Ascending aorta (tissue), 2 donors: ENCODE results near the gene DMXL1. TPM values are rescaled to one million over a fixed set of nuclear protein-coding genes. Genes with fewer than 3 reads are reported as not detected.
"Not testable (repeated sequence)": the region's sequence is repeated elsewhere in the genome, so short reads cannot be mapped to it uniquely, and the experiment has no call there.

Experiments used
- DNase-seq, 2 donors: peaks; one replicate each; pipeline ENCODE4 v3.0.0-alpha.2; 2019; ENCODE audit warnings: low spot score in 2 of 2
- H3K27ac ChIP-seq, 2 donors: fragments of 200-600 bp; sonication (generic); one replicate each; pipeline ENCODE4 v1.5.1; 2016 to 2017; ENCODE audit warnings: mild to moderate bottlenecking in 1 of 2
- H3K27me3 ChIP-seq: fragments of 200-600 bp; sonication (generic); one replicate; pipeline ENCODE4 v1.5.1; 2017
- H3K36me3 ChIP-seq, 2 donors: fragments of 200-600 bp; sonication (generic); one replicate each; pipeline ENCODE4 v1.5.1; 2016
- H3K4me1 ChIP-seq, 2 donors: fragments of 200-600 bp; sonication (generic); one replicate each; pipeline ENCODE4 v1.5.1; 2016 to 2017; ENCODE audit warnings: mild to moderate bottlenecking in 1 of 2
- H3K4me3 ChIP-seq, 2 donors: fragments of 200-600 bp; sonication (generic); one replicate each; pipeline ENCODE4 v1.5.1; 2016 to 2017; ENCODE audit warnings: mild to moderate bottlenecking in 1 of 2
- H3K9me3 ChIP-seq, 2 donors: fragments of 200-600 bp; sonication (generic); one replicate each; pipeline ENCODE4 v1.5.1; 2016
- CTCF ChIP-seq, 3 experiments: fragments of 200-600 bp in 2 of 3; fragments of 450-650 bp in 1 of 3; sonication (generic) in 2 of 3; IDR thresholded peaks; one replicate each; pipeline ENCODE4 v1.5.1; 2016 to 2019; ENCODE audit warnings: antibody characterized with exemption in 3 of 3, mild to moderate bottlenecking in 1 of 3, moderate library complexity in 1 of 3
- intact Hi-C: fragments of 100-400 bp; cut with DNase I; formaldehyde crosslinking; loops from one replicate; pipeline ENCODE4 v1.15.1; 2023
- total RNA-seq: library from RNA; depleted of rRNA; stranded (reverse); fragments of >200 nt; gene quantifications from one replicate; pipeline ENCODE4 v1.1.0, GENCODE V29; 2016

The DMXL1 gene
- total RNA-seq, 1 donor from 2014 or later, result 136 TPM

- intact Hi-C loops, result no loop called here
These were observed 46.4 kb downstream of the DMXL1 start for GRCh38 chr5:119117237-119117636.

GRCh38 chr5:119118000-119118399 lies 47.1 kb downstream of the DMXL1 start:
- no peaks in the 10 kb centered on the region for H3K27me3 ChIP-seq
- H3K4me3 ChIP-seq, result no peak overlapping the region
- DNase-seq, result no peak
- no peak for TF ChIP-seq CTCF (IDR thresholded peaks at IDR 0.05)
- intact Hi-C loops, result no loop called here
- H3K36me3 ChIP-seq, result peaks cover 38 to 55% of the 10 kb centered on the region in 2 donors
- H3K27ac ChIP-seq, result no peak overlapping the region
- H3K9me3 ChIP-seq, result no peaks in the 10 kb centered on the region
- H3K4me1 ChIP-seq, result no peaks in the 10 kb centered on the region

More at GRCh38 chr5:119117237-119117636, 46.4 kb downstream of the DMXL1 start:
- no peak for TF ChIP-seq CTCF (IDR thresholded peaks at IDR 0.05)
- no peaks in the 10 kb centered on the region for H3K4me1 ChIP-seq
- H3K4me3 ChIP-seq, result no peak overlapping the region
- no peak for DNase-seq
- H3K27ac ChIP-seq, result no peak overlapping the region
- H3K27me3 ChIP-seq, result no peaks in the 10 kb centered on the region
- no peaks in the 10 kb centered on the region for H3K9me3 ChIP-seq
- peaks cover 43 to 58% of the 10 kb centered on the region in 2 donors for H3K36me3 ChIP-seq

GRCh38 chr5:119120893-119121292 lies 50.0 kb downstream of the DMXL1 start:
- TF ChIP-seq CTCF (IDR thresholded peaks at IDR 0.05), result no peak
- intact Hi-C loops, result no loop called here

GRCh38 chr5:119122474-119122873 lies 51.6 kb downstream of the DMXL1 start:
- DNase-seq, H3K9me3 ChIP-seq, H3K4me3 ChIP-seq, intact Hi-C loops, H3K4me1 ChIP-seq, H3K27me3 ChIP-seq, H3K27ac ChIP-seq: not testable (repeated sequence)
- peaks cover 11 to 35% of the 10 kb centered on the region in 2 donors for H3K36me3 ChIP-seq

More at GRCh38 chr5:119120893-119121292, 50.0 kb downstream of the DMXL1 start:
- Histone ChIP-seq H3K27ac (no peak overlapping the region), H3K36me3 (peaks cover 27 to 46% of the 10 kb centered on the region in 2 donors), H3K4me3 (no peak overlapping the region), H3K9me3 (no peaks in the 10 kb centered on the region), H3K4me1 (no peaks in the 10 kb centered on the region), H3K27me3 (no peaks in the 10 kb centered on the region)
- DNase-seq, result no peak

- H3K27ac ChIP-seq, result no peak overlapping the region
- peaks cover 13 to 32% of the 10 kb centered on the region in 2 donors for H3K36me3 ChIP-seq
- H3K4me1 ChIP-seq, result no peaks in the 10 kb centered on the region
- no peaks in the 10 kb centered on the region for H3K27me3 ChIP-seq
- intact Hi-C loops, result no loop called here
- no peaks in the 10 kb centered on the region for H3K9me3 ChIP-seq
- TF ChIP-seq CTCF (IDR thresholded peaks at IDR 0.05), result no peak
- DNase-seq, result no peak
- H3K4me3 ChIP-seq, result no peak overlapping the region
These were observed 52.4 kb downstream of the DMXL1 start for GRCh38 chr5:119123280-119123679.

- intact Hi-C loops, result no loop called here
- TF ChIP-seq CTCF (IDR thresholded peaks at IDR 0.05), result no peak
- Histone ChIP-seq H3K9me3 (no peaks in the 10 kb centered on the region), H3K27ac (no peak overlapping the region), H3K27me3 (no peaks in the 10 kb centered on the region), H3K4me1 (no peaks in the 10 kb centered on the region), H3K36me3 (peaks cover 33 to 62% of the 10 kb centered on the region in 2 donors), H3K4me3 (no peak overlapping the region)
- DNase-seq, result no peak
These were observed 58.9 kb downstream of the DMXL1 start for GRCh38 chr5:119129770-119130169.
